ENCODE data around the gene CEP112.

The CEP112 gene

DNA sequence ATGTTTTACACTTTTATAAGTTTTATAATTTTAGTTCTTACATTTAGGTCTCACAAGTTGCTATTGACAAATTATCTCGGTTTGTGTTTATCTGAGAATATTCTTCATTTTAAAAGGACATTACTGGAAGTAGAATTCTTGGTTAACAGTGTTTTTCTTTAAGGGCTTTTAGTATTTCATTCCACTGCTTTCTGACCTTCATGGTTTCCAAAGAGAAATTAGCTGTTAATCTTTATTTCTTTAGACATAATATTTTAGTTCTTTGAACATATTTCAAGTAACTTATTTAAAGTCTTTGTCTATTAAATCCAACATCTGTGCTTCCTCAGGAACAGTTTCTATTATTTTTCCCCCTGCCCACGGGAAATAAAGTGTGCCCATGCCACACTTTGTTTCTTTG is 390.4 kb downstream of the CEP112 start:
- Histone ChIP-seq H3K4me1 (no peaks in the 10 kb centered on the region), H3K4me3 (no peak overlapping the region), H3K9me3 (peaks cover 3 to 19% (median 5%) of the 10 kb centered on the region in 3 donors), H3K27me3 (no peaks in the 10 kb centered on the region), H3K36me3 (no peaks in the 10 kb centered on the region), H3K27ac (no peak overlapping the region)
- no peak for DNase-seq
- intact Hi-C loops (cut with DNase I; ENCODE audit: low total_unique reads): no loop called here
- TF ChIP-seq, protein P1, sequence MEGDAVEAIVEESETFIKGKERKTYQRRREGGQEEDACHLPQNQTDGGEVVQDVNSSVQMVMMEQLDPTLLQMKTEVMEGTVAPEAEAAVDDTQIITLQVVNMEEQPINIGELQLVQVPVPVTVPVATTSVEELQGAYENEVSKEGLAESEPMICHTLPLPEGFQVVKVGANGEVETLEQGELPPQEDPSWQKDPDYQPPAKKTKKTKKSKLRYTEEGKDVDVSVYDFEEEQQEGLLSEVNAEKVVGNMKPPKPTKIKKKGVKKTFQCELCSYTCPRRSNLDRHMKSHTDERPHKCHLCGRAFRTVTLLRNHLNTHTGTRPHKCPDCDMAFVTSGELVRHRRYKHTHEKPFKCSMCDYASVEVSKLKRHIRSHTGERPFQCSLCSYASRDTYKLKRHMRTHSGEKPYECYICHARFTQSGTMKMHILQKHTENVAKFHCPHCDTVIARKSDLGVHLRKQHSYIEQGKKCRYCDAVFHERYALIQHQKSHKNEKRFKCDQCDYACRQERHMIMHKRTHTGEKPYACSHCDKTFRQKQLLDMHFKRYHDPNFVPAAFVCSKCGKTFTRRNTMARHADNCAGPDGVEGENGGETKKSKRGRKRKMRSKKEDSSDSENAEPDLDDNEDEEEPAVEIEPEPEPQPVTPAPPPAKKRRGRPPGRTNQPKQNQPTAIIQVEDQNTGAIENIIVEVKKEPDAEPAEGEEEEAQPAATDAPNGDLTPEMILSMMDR (IDR thresholded peaks at IDR 0.05): no peak

DNA sequence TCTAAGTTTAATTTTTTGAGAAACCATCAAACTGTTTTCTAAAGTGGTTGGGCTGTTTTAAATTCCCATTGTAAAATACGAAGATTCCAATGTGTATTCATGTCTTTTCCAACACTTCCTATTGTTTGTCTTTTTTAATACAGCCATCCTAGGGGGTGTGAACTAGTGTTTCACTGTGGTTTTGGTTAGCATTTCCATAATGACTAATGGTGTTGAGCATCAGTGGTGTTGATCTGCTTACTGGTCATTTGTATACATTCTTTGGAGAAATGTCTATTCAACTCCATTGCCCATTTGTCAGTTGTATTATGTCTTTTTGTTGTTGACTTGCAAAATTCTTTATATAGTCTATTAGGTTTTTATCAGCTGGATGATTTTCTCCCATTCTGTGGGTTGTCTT is 391.3 kb downstream of the CEP112 start:
- Histone ChIP-seq H3K27me3 (no peaks in the 10 kb centered on the region), H3K9me3 (peaks cover 3 to 19% (median 5%) of the 10 kb centered on the region in 3 donors), H3K4me3 (no peak overlapping the region), H3K4me1 (no peaks in the 10 kb centered on the region), H3K36me3 (no peaks in the 10 kb centered on the region), H3K27ac (no peak overlapping the region)
- no peak for DNase-seq
- intact Hi-C loops (cut with DNase I; ENCODE audit: low total_unique reads): no loop called here
- TF ChIP-seq, protein P1 (IDR thresholded peaks at IDR 0.05): no peak

DNA sequence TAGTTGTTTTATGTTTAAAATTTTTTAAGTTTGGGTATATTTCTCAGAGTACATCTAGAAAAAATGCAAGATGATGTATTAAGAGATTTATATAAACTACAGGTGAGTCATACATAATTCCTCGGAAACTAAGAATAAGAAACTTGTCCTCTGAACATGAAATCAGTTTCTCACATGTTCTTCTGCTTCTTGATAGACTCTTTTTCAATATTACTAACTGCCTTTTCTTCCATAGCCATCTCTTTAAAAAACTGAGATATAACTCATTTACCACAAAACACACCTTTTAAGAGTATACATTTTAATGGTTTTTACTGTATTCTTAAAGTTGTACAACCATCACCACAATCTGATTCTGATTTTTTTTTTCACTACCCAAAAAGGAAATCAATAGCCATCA is 392.1 kb downstream of the CEP112 start:
- Histone ChIP-seq H3K27me3 (no peaks in the 10 kb centered on the region), H3K27ac (no peak overlapping the region), H3K4me1 (no peaks in the 10 kb centered on the region), H3K4me3 (no peak overlapping the region), H3K9me3 (peaks cover 3 to 19% (median 5%) of the 10 kb centered on the region in 3 donors), H3K36me3 (no peaks in the 10 kb centered on the region)
- intact Hi-C loops (cut with DNase I; ENCODE audit: low total_unique reads): no loop called here
- TF ChIP-seq, protein P1 (IDR thresholded peaks at IDR 0.05): no peak
- DNase-seq: no peak

DNA sequence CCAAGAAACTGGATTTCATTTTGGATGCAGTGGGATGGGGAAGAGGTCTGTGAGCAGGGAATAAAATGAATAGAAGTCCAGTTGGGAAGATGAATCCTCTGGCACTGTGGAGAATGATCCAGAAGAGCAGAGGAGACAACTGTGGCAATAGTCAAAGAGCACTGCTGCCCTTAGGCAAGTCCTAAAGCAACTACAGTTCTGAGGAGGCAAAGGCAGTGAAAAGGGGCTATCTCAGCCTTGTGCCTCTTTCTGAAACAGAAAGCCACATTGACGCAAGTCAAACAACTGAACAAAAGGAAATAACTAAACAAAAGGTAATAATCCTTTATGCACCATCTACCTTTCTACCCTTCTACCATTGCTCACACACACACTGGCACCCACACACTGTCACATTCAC is 392.5 kb downstream of the CEP112 start:
- Histone ChIP-seq H3K36me3 (no peaks in the 10 kb centered on the region), H3K4me1 (no peaks in the 10 kb centered on the region), H3K27ac (no peak overlapping the region), H3K27me3 (no peaks in the 10 kb centered on the region), H3K4me3 (no peak overlapping the region), H3K9me3 (peaks cover 3 to 19% (median 5%) of the 10 kb centered on the region in 3 donors)
- intact Hi-C loops (cut with DNase I; ENCODE audit: low total_unique reads): no loop called here
- TF ChIP-seq, protein P1 (IDR thresholded peaks at IDR 0.05): no peak
- DNase-seq: no peak

DNA sequence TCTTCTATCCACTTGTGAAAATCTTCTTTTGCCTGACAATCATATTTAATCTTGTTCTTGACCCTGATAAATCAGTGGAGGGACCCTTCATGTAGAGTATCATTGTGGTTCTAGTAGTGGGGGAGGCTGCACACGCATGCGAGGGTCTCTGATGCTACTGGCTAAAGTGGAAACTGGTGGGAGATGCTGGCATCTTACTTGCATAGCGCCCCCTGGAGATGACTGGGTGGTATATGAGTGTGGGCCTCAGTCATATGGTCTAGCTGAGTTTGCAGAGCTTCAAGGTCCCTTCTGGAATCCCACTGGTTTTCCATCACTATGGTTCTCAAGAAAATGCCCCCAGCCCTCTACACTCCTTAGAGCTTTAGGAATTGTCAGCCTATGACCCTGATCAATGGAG is 394.1 kb downstream of the CEP112 start:
- intact Hi-C loops (cut with DNase I; ENCODE audit: low total_unique reads): no loop called here
- TF ChIP-seq, protein P1 (IDR thresholded peaks at IDR 0.05): no peak

DNA sequence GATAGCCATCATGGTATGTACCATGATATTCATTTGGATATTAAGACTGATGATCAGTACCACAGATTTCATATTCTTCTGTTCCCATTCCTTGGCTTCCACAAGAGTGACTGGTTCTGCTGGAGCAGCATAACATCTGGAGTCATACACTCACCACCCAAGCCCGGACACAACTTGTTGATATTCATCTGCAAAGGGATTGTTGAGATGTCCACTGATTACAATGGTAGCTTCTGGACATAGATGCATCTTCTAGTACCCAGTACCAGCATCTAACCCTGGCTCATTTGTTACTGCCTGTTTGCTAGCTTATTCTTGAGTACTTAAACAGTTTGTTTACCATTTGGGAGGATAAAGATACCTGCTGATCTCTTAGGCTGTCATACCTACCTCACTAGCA is 394.8 kb downstream of the CEP112 start:
- Histone ChIP-seq H3K4me3 (no peak overlapping the region), H3K27ac (no peak overlapping the region), H3K36me3 (no peaks in the 10 kb centered on the region), H3K27me3 (no peaks in the 10 kb centered on the region), H3K4me1 (no peaks in the 10 kb centered on the region), H3K9me3 (peaks cover 3 to 9% (median 5%) of the 10 kb centered on the region in 3 donors)
- no peak for DNase-seq
- TF ChIP-seq, protein P1 (IDR thresholded peaks at IDR 0.05): no peak
- intact Hi-C loops (cut with DNase I; ENCODE audit: low total_unique reads): no loop called here

More for the DNA sequence above, 394.1 kb downstream of the CEP112 start:
- Histone ChIP-seq H3K27ac (no peak overlapping the region), H3K27me3 (no peaks in the 10 kb centered on the region), H3K36me3 (no peaks in the 10 kb centered on the region), H3K4me3 (no peak overlapping the region), H3K4me1 (no peaks in the 10 kb centered on the region), H3K9me3 (peaks cover 3 to 16% (median 5%) of the 10 kb centered on the region in 3 donors)
- DNase-seq: no peak
